Naive B cell (primary cell): Measurements from ENCODE around the gene STAC2. TPM values are rescaled to one million over a fixed set of nuclear protein-coding genes. Genes with fewer than 3 reads are reported as not detected.

ENCODE experiments used
- ATAC-seq, 2 donors: fragments of 150-1000 bp; cut with Tn5 transposase; 2 replicates each; pipeline ENCODE4 v1.10.0; 2021; ENCODE audit warnings: low read depth in 2 of 2, mild to moderate bottlenecking in 2 of 2, moderate library complexity in 2 of 2
- DNase-seq: peaks from one replicate; pipeline ENCODE4 v3.0.0; 2022
- H3K27ac Mint-ChIP-seq, 6 donors: one replicate each; pipeline ENCODE4 v1.8.0; 2020 to 2022; ENCODE audit warnings: mild to moderate bottlenecking in 6 of 6, mixed read lengths in 6 of 6, moderate library complexity in 5 of 6, inconsistent platforms in 2 of 6
- H3K27me3 Mint-ChIP-seq, 3 donors: one replicate each; pipeline ENCODE4 v1.8.0; 2021 to 2022; ENCODE audit warnings: mixed read lengths in 3 of 3, mild to moderate bottlenecking in 1 of 3
- H3K36me3 Mint-ChIP-seq, 2 donors: one replicate each; pipeline ENCODE4 v1.8.0; 2020 to 2022; ENCODE audit warnings: mixed read lengths in 2 of 2, inconsistent platforms in 1 of 2, mild to moderate bottlenecking in 1 of 2
- H3K4me1 Mint-ChIP-seq, 3 donors: one replicate each; pipeline ENCODE4 v1.8.0; 2020 to 2022; ENCODE audit warnings: mixed read lengths in 3 of 3, inconsistent platforms in 1 of 3, mild to moderate bottlenecking in 1 of 3, moderate library complexity in 1 of 3
- H3K4me3 Mint-ChIP-seq, 8 donors: one replicate each; pipeline ENCODE4 v1.8.0; 2020 to 2022; ENCODE audit warnings: mild to moderate bottlenecking in 8 of 8, mixed read lengths in 8 of 8, moderate library complexity in 8 of 8, inconsistent platforms in 2 of 8
- H3K9me3 Mint-ChIP-seq, 7 donors: one replicate each; pipeline ENCODE4 v1.8.0; 2020 to 2022; ENCODE audit warnings: mixed read lengths in 7 of 7, mild to moderate bottlenecking in 5 of 7, inconsistent platforms in 2 of 7, moderate library complexity in 1 of 7
- polyA plus RNA-seq, 6 donors: library from polyadenylated mRNA; unstranded; fragments of 300-500 nt; fragmentation: Illumina TruSeq; gene quantifications; one replicate each; pipeline ENCODE4 v1.2.3, GENCODE V29; 2021; ENCODE audit warnings: low read depth in 6 of 6

STAC2 gene
- polyA plus RNA-seq, 6 donors from 2014 or later: not detected

- peaks cover 24 to 30% (median 27%) of the 10 kb centered on the region in 3 donors for H3K4me1 Mint-ChIP-seq
Observed at GRCh38 chr17:39212841-39213480, 12.8 kb downstream of the STAC2 start.

GRCh38 chr17:39212195-39212810 is 13.4 kb downstream of the STAC2 start:
- Mint-ChIP-seq H3K36me3 (peaks cover 0 to 7% of the 10 kb centered on the region in 2 donors), H3K9me3 (peaks cover 0 to 3% (median 0%) of the 10 kb centered on the region in 7 donors), H3K4me1 (peaks cover 25 to 32% (median 32%) of the 10 kb centered on the region in 3 donors), H3K27ac (peak overlapping the region in 1 of 6 donors; percentile 65), H3K4me3 (peak overlapping the region in 2 of 8 donors; percentile 22 to 61), H3K27me3 (peaks cover 13 to 56% (median 39%) of the 10 kb centered on the region in 3 donors)
- ATAC-seq (no peak), DNase-seq (no peak)

More at GRCh38 chr17:39212841-39213480, 12.8 kb downstream of the STAC2 start:
- Mint-ChIP-seq H3K27ac (no peak overlapping the region), H3K36me3 (peaks cover 0 to 7% of the 10 kb centered on the region in 2 donors), H3K27me3 (peaks cover 15 to 63% (median 45%) of the 10 kb centered on the region in 3 donors), H3K4me3 (peak overlapping the region in 1 of 8 donors; percentile 61), H3K9me3 (peaks cover 0 to 3% (median 0%) of the 10 kb centered on the region in 7 donors)
- DNase-seq: no peak
- no peak for ATAC-seq

GRCh38 chr17:39210093-39210434 is 15.7 kb downstream of the STAC2 start:
- DNase-seq: no peak
- Mint-ChIP-seq H3K4me3 (peak overlapping the region; percentile 18 to 86 (median 77)), H3K27me3 (peaks cover 3 to 34% (median 16%) of the 10 kb centered on the region in 3 donors), H3K4me1 (peaks cover 34 to 39% (median 36%) of the 10 kb centered on the region in 3 donors), H3K9me3 (no peaks in the 10 kb centered on the region), H3K27ac (peak overlapping the region in 4 of 6 donors; percentile 36 to 82 (median 42)), H3K36me3 (peaks cover 1 to 2% of the 10 kb centered on the region in 2 donors)
- ATAC-seq: no peak

- DNase-seq: peak; percentile 67
- peak; percentile 43 to 52 for ATAC-seq
- Mint-ChIP-seq H3K27ac (peak overlapping the region in 5 of 6 donors; percentile 30 to 86 (median 83)), H3K9me3 (no peaks in the 10 kb centered on the region), H3K4me1 (peaks cover 34 to 40% (median 37%) of the 10 kb centered on the region in 3 donors), H3K4me3 (peak overlapping the region; percentile 74 to 90 (median 78)), H3K36me3 (peaks cover 4 to 5% of the 10 kb centered on the region in 2 donors), H3K27me3 (peaks cover under 1 to 28% (median 11%) of the 10 kb centered on the region in 3 donors)
Observed at GRCh38 chr17:39209317-39210092, 16.2 kb downstream of the STAC2 start.

- Mint-ChIP-seq H3K4me3 (peak overlapping the region; percentile 62 to 90 (median 76)), H3K9me3 (no peaks in the 10 kb centered on the region), H3K36me3 (peaks cover 4 to 11% of the 10 kb centered on the region in 2 donors), H3K27me3 (peaks cover 0 to 22% (median 8%) of the 10 kb centered on the region in 3 donors), H3K27ac (peak overlapping the region in 5 of 6 donors; percentile 30 to 86 (median 83)), H3K4me1 (peaks cover 37 to 45% (median 41%) of the 10 kb centered on the region in 3 donors)
- DNase-seq (peak; percentile 69), ATAC-seq (peak; percentile 83 to 87)
Observed at GRCh38 chr17:39208893-39209292, 16.9 kb downstream of the STAC2 start.

- Mint-ChIP-seq H3K9me3 (no peaks in the 10 kb centered on the region), H3K27me3 (peaks cover 0 to 15% (median 3%) of the 10 kb centered on the region in 3 donors), H3K36me3 (peaks cover 4 to 11% of the 10 kb centered on the region in 2 donors), H3K27ac (peak overlapping the region in 3 of 6 donors; percentile 14 to 85 (median 83)), H3K4me1 (peaks cover 37 to 50% (median 41%) of the 10 kb centered on the region in 3 donors), H3K4me3 (peak overlapping the region in 4 of 8 donors; percentile 61 to 78 (median 70))
- DNase-seq (no peak), ATAC-seq (peak; percentile 8)
Observed at GRCh38 chr17:39208136-39208535, 17.6 kb downstream of the STAC2 start.

GRCh38 chr17:39205112-39205526 is 20.6 kb downstream of the STAC2 start:
- peaks cover 13 to 20% of the 10 kb centered on the region in 2 donors for H3K36me3 Mint-ChIP-seq
- H3K27ac Mint-ChIP-seq: peak overlapping the region in 2 of 6 donors; percentile 32 to 55
- H3K27me3 Mint-ChIP-seq: peaks cover 0 to under 1% (median 0%) of the 10 kb centered on the region in 3 donors
- H3K4me3 Mint-ChIP-seq: peak overlapping the region in 1 of 8 donors; percentile 79
- H3K4me1 Mint-ChIP-seq: peaks cover 45 to 70% (median 59%) of the 10 kb centered on the region in 3 donors
- DNase-seq: no peak
- no peak for ATAC-seq
- no peaks in the 10 kb centered on the region for H3K9me3 Mint-ChIP-seq

GRCh38 chr17:39204245-39204644 is 21.5 kb downstream of the STAC2 start:
- no peaks in the 10 kb centered on the region for H3K9me3 Mint-ChIP-seq

GRCh38 chr17:39200957-39201510 is 24.7 kb downstream of the STAC2 start:
- H3K4me1 Mint-ChIP-seq: peaks cover 35 to 64% (median 51%) of the 10 kb centered on the region in 3 donors
- H3K27me3 Mint-ChIP-seq: no peaks in the 10 kb centered on the region
- H3K9me3 Mint-ChIP-seq: no peaks in the 10 kb centered on the region
- ATAC-seq (no peak), DNase-seq (no peak)
- peak overlapping the region; percentile 100 for H3K27ac Mint-ChIP-seq
- peaks cover 13 to 20% of the 10 kb centered on the region in 2 donors for H3K36me3 Mint-ChIP-seq
- H3K4me3 Mint-ChIP-seq: peak overlapping the region; percentile 87 to 100 (median 97)

More at GRCh38 chr17:39204245-39204644, 21.5 kb downstream of the STAC2 start:
- Mint-ChIP-seq H3K4me3 (peak overlapping the region in 2 of 8 donors; percentile 9 to 79), H3K27me3 (no peaks in the 10 kb centered on the region), H3K4me1 (peaks cover 44 to 74% (median 62%) of the 10 kb centered on the region in 3 donors), H3K36me3 (peaks cover 13 to 20% of the 10 kb centered on the region in 2 donors), H3K27ac (peak overlapping the region in 2 of 6 donors; percentile 27 to 89)
- DNase-seq (no peak), ATAC-seq (no peak)

GRCh38 chr17:39200070-39200879 is 25.5 kb downstream of the STAC2 start, which contains the start of gene RPL19:
TSS of gene RPL19 (plus strand) at chr17:39200283. CDS start at chr17:39200345, 62 bp downstream.
- Mint-ChIP-seq H3K27ac (peak within 1 kb of the TSS; percentile 100), H3K36me3 (peaks cover 13 to 20% of the 10 kb centered on the region in 2 donors), H3K9me3 (no peaks in the 10 kb centered on the region), H3K4me3 (peak within 1 kb of the TSS; percentile 87 to 100 (median 97)), H3K4me1 (peaks cover 40 to 71% (median 59%) of the 10 kb centered on the region in 3 donors), H3K27me3 (no peaks in the 10 kb centered on the region)
- ATAC-seq (peak; percentile 69 to 77), DNase-seq (no peak)

GRCh38 chr17:39199820-39200069 is 26.0 kb downstream of the STAC2 start:
- no peaks in the 10 kb centered on the region for H3K27me3 Mint-ChIP-seq
- no peaks in the 10 kb centered on the region for H3K9me3 Mint-ChIP-seq
- peaks cover 40 to 73% (median 59%) of the 10 kb centered on the region in 3 donors for H3K4me1 Mint-ChIP-seq
- ATAC-seq (peak; percentile 70 to 77), DNase-seq (peak; percentile 89)
- peak overlapping the region; percentile 87 to 100 (median 97) for H3K4me3 Mint-ChIP-seq
- H3K27ac Mint-ChIP-seq: peak overlapping the region; percentile 100
- H3K36me3 Mint-ChIP-seq: peaks cover 9 to 18% of the 10 kb centered on the region in 2 donors

- peaks cover 37 to 65% (median 59%) of the 10 kb centered on the region in 3 donors for H3K4me1 Mint-ChIP-seq
- no peak for ATAC-seq
- H3K9me3 Mint-ChIP-seq: no peaks in the 10 kb centered on the region
Observed at GRCh38 chr17:39198186-39198566, 27.6 kb downstream of the STAC2 start.

More at GRCh38 chr17:39198186-39198566, 27.6 kb downstream of the STAC2 start:
- no peak for DNase-seq
- Mint-ChIP-seq H3K4me3 (peak overlapping the region; percentile 84 to 99 (median 92)), H3K27me3 (no peaks in the 10 kb centered on the region), H3K27ac (peak overlapping the region in 3 of 6 donors; percentile 68 to 100 (median 73)), H3K36me3 (peaks cover 9% of the 10 kb centered on the region in 2 donors)
